Retina (tissue), 1 donor: ENCODE data around the gene CROCC.

Experiments used
- DNase-seq: peaks from one replicate; pipeline ENCODE4 v3.0.0-alpha.2; 2016

The CROCC gene

DNA sequence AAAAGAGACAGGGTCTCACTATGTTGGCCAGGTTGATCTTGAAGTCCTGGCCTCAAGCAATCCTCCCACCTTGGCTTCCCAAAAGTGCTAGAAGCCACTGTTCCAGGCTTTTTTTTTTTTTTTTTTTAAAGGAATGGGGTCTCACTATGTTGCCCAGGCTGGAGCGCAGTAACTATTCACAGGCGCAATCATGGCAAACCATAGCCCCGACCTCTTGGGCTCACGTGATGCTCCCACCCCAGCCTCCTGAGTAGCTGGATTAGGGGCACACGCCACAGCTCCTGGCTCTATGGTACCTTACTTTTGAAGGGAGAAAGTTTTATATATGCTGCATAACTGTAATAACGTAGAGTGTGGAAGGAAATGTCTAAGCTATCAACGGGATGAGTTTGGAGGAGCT, 95.7 kb downstream of the CROCC start:
- no peak for DNase-seq

DNA sequence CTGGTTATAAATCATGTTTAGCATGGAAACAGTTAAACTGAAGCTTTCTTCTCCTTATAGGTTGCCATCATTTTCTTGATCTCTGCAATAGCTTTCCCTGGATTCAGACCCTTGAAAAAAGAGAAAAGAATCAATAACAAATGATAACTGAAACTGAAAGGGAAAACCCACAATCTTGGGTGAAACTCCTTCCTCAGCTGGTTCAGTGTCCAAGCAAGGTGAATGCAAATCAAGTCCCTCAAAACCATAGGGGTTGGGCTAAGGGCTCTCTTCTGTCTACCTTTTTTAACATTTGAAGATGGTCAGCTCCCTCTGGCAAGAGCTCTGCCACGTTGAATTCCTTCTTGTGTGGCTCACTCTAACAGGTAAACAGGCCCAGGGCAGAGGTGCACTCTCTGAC, 97.1 kb downstream of the CROCC start:
- DNase-seq: no peak

DNA sequence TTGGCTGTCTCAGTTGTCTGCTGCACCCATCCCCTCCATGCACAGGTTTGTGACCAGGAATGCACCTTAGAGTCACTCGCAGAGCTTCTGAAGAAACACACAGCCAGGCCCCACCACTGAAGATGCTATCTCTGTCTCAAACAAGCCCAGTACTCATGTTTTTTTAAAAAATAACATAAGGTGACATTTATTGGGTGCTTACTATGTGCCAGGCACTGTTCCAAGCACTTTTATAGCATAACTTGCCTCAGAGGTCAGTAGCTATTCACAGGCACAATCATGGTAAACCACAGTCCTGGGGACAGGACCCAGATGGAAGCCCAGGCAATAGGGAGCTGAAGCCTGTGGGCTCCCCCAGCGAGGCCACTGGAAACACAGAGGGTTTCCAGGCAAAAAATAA, 98.8 kb downstream of the CROCC start:
- no peak for DNase-seq

DNA sequence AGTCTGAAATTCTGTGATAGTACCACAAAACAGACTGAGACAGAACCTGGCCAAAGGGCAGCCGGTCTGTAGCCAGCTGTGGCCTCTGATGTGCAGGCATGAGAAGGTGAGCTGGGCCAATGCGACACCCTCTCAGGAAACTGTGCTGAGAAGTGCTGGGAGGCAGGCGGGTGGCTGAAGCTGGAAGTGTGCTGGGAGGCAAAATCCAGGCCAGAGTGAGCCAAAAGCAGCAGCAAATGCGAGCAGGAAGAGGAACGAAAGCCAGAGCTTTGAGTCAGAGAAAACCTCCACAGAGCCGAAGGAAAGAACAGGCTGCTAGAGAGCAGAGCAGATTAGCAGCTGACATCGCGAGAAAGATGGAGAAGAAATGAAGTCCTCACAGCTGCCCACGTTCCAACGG, 100.2 kb downstream of the CROCC start:
- no peak for DNase-seq
